ENCODE measurements around the gene POMGNT1. TPM values are rescaled to one million over a fixed set of nuclear protein-coding genes. Genes with fewer than 3 reads are reported as not detected.

The POMGNT1 gene
- total and polyA plus RNA-seq, 2 of the 13 experiments (the other 11 are each of a cell fraction or from before 2014, with no cell fraction given): 33.9 to 46.8 TPM

DNA sequence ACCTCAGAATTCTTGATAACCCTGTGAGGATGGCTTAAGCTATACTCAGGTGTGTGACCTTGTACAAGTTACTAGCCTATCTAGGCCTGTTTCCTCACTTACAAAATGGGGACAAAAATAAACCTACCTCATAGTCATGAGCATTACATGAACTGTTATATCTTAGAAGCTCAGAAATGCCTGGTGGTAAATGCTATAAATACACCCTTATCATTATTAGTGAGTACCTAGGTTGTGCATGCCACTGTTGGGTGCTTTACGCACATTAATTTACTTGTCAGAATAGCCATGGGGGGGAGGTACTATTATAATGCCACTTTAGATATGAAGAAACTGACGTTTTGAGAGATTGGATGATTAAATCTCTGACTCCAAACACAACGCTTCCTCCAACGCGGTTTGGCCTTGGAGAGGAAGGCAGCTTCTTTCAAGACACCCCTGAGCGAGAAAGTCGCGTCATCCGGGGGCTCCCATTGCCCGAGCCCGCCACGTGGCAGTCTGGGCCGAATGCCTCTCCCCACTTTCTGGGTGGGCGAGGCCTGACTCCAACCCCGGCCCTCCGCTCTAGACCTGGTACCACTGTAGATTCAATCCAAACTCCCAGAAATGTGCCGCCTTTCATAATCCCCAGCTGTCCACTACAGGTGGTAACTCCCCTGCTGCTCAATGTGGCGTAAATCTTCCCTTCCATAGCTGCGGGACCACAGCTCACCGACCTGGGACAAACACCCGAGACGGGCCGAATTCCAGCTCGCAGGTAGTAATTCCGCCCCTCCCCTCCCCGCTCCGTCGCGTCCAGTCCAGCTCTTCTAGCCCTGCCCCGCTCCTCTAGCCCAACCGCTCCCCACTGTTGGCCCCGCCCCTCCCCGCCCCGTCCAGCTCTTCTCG is 48.6 kb upstream of the POMGNT1 start (continued):
- TF ChIP-seq TEAD2 (CRISPR knock-in tag; IDR thresholded peaks at IDR 0.05): no peak
- TF ChIP-seq RCOR2 (CRISPR knock-in tag; IDR thresholded peaks at IDR 0.05): no peak
- TF ChIP-seq SMARCE1 (IDR thresholded peaks at IDR 0.05; ENCODE audit: borderline replicate concordance): no peak
- TF ChIP-seq RARG (CRISPR knock-in tag; IDR thresholded peaks at IDR 0.05; ENCODE audit: low read depth): no peak
- no peak for TF ChIP-seq ZNF557 (CRISPR knock-in tag; IDR thresholded peaks at IDR 0.05)
- TF ChIP-seq GFI1 (CRISPR knock-in tag; IDR thresholded peaks at IDR 0.05; ENCODE audit: borderline replicate concordance): no peak
- TF ChIP-seq ZZZ3 (CRISPR knock-in tag; IDR thresholded peaks at IDR 0.05; ENCODE audit: borderline replicate concordance): no peak
- TF ChIP-seq ATM (IDR thresholded peaks at IDR 0.05; ENCODE audit: borderline replicate concordance): no peak
- TF ChIP-seq CBX1 (IDR thresholded peaks at IDR 0.05; ENCODE audit: low read depth): no peak
- TF ChIP-seq EP300 (IDR thresholded peaks at IDR 0.05; ENCODE audit: low read depth in 2 of 2, low read length in 2 of 2): peak in 1 of 2 experiments; percentile 17; a peak in 1 of 4 replicates
- TF ChIP-seq EP300 (CRISPR knock-in tag; IDR thresholded peaks at IDR 0.05; ENCODE audit: borderline replicate concordance): no peak
- TF ChIP-seq ZNF264 (CRISPR knock-in tag; IDR thresholded peaks at IDR 0.05): no peak
- peak; percentile 33 for TF ChIP-seq HNRNPLL (IDR thresholded peaks at IDR 0.05; ENCODE audit: low read depth, low read length, poor library complexity, severe bottlenecking)
- no peak for TF ChIP-seq FOXC1 (CRISPR knock-in tag; IDR thresholded peaks at IDR 0.05; ENCODE audit: borderline replicate concordance)
- no peak for TF ChIP-seq ZNF256 (CRISPR knock-in tag; conservative IDR thresholded peaks at IDR 0.05)
- no peak for TF ChIP-seq ZNF674 (CRISPR knock-in tag; IDR thresholded peaks at IDR 0.05; ENCODE audit: low read depth)
- no peak for TF ChIP-seq ZNF773 (CRISPR knock-in tag; IDR thresholded peaks at IDR 0.05; ENCODE audit: borderline replicate concordance)
- no peak for TF ChIP-seq TCF7L2 (IDR thresholded peaks at IDR 0.05; ENCODE audit: low read depth, low read length)
- TF ChIP-seq NFRKB (IDR thresholded peaks at IDR 0.05): no peak
- TF ChIP-seq RBM39 (IDR thresholded peaks at IDR 0.05; ENCODE audit: low read depth, low read length, poor library complexity, severe bottlenecking): no peak
- TF ChIP-seq, protein P1, sequence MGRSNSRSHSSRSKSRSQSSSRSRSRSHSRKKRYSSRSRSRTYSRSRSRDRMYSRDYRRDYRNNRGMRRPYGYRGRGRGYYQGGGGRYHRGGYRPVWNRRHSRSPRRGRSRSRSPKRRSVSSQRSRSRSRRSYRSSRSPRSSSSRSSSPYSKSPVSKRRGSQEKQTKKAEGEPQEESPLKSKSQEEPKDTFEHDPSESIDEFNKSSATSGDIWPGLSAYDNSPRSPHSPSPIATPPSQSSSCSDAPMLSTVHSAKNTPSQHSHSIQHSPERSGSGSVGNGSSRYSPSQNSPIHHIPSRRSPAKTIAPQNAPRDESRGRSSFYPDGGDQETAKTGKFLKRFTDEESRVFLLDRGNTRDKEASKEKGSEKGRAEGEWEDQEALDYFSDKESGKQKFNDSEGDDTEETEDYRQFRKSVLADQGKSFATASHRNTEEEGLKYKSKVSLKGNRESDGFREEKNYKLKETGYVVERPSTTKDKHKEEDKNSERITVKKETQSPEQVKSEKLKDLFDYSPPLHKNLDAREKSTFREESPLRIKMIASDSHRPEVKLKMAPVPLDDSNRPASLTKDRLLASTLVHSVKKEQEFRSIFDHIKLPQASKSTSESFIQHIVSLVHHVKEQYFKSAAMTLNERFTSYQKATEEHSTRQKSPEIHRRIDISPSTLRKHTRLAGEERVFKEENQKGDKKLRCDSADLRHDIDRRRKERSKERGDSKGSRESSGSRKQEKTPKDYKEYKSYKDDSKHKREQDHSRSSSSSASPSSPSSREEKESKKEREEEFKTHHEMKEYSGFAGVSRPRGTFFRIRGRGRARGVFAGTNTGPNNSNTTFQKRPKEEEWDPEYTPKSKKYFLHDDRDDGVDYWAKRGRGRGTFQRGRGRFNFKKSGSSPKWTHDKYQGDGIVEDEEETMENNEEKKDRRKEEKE (IDR thresholded peaks at IDR 0.05): no peak
- TF ChIP-seq, protein P2, sequence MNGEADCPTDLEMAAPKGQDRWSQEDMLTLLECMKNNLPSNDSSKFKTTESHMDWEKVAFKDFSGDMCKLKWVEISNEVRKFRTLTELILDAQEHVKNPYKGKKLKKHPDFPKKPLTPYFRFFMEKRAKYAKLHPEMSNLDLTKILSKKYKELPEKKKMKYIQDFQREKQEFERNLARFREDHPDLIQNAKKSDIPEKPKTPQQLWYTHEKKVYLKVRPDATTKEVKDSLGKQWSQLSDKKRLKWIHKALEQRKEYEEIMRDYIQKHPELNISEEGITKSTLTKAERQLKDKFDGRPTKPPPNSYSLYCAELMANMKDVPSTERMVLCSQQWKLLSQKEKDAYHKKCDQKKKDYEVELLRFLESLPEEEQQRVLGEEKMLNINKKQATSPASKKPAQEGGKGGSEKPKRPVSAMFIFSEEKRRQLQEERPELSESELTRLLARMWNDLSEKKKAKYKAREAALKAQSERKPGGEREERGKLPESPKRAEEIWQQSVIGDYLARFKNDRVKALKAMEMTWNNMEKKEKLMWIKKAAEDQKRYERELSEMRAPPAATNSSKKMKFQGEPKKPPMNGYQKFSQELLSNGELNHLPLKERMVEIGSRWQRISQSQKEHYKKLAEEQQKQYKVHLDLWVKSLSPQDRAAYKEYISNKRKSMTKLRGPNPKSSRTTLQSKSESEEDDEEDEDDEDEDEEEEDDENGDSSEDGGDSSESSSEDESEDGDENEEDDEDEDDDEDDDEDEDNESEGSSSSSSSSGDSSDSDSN (CRISPR knock-in tag; IDR thresholded peaks at IDR 0.05): peak; percentile 16; the same call in 1 of the 2 replicates
- no peak for TF ChIP-seq ZNF567 (CRISPR knock-in tag; IDR thresholded peaks at IDR 0.05; ENCODE audit: borderline replicate concordance)
- TF ChIP-seq RBM22 (optimal IDR thresholded peaks at IDR 0.05; ENCODE audit: low read length): no peak

Data from HepG2 (cell line).